Measurements from ENCODE around the gene OR10A3.
"Not testable (repeated sequence)": the region's sequence is repeated elsewhere in the genome, so short reads cannot be mapped to it uniquely, and the experiment has no call there.

OR10A3 gene

GRCh38 chr11:7941608-7942007 is at the start of gene OR10A3:
Gene OR10A3 (minus strand): TSS chr11:7941708. CDS start chr11:7939520, 2,188 bp downstream.
- no peak for DNase-seq

GRCh38 chr11:7987560-7987883 is 46.0 kb upstream of the OR10A3 start:
- not testable (repeated sequence) for DNase-seq

- peak; percentile 39 to 98 (median 92) for DNase-seq
Observed at GRCh38 chr11:7986768-7987559, 45.5 kb upstream of the OR10A3 start, which contains the start of gene EIF3F. Gene EIF3F (plus strand): TSS chr11:7987337. CDS start chr11:7987353, 16 bp downstream.

GRCh38 chr11:7983832-7984590 is 42.5 kb upstream of the OR10A3 start:
- no peak for DNase-seq

GRCh38 chr11:7982582-7983119 is 41.1 kb upstream of the OR10A3 start:
- no peak for DNase-seq

- no peak for DNase-seq
Observed at GRCh38 chr11:7981619-7982157, 40.2 kb upstream of the OR10A3 start.

- no peak for DNase-seq
Observed at GRCh38 chr11:7977232-7977917, 35.9 kb upstream of the OR10A3 start.

- no peak for DNase-seq
Observed at GRCh38 chr11:7974668-7975067, 33.2 kb upstream of the OR10A3 start.

- no peak for DNase-seq
Observed at GRCh38 chr11:7973011-7973410, 31.5 kb upstream of the OR10A3 start.

- DNase-seq, result no peak
Observed at GRCh38 chr11:7971846-7972245, 30.3 kb upstream of the OR10A3 start.

GRCh38 chr11:7969756-7970646 is 28.5 kb upstream of the OR10A3 start:
- no peak for DNase-seq

- DNase-seq, result no peak
Observed at GRCh38 chr11:7968686-7969085, 27.2 kb upstream of the OR10A3 start.

GRCh38 chr11:7967826-7968225 is 26.3 kb upstream of the OR10A3 start:
- no peak for DNase-seq

- DNase-seq, result no peak
Observed at GRCh38 chr11:7967097-7967496, 25.6 kb upstream of the OR10A3 start.

- DNase-seq, result no peak
Observed at GRCh38 chr11:7965386-7965785, 23.9 kb upstream of the OR10A3 start, which contains the start of gene NLRP10. Gene NLRP10 (minus strand): TSS chr11:7965447. CDS start chr11:7963495, 1,952 bp downstream.

GRCh38 chr11:7964873-7965272 is 23.4 kb upstream of the OR10A3 start:
- DNase-seq, result no peak

GRCh38 chr11:7964261-7964660 is 22.8 kb upstream of the OR10A3 start:
- DNase-seq, result no peak

GRCh38 chr11:7955191-7955590 is 13.7 kb upstream of the OR10A3 start:
- no peak for DNase-seq

- DNase-seq, result no peak
Observed at GRCh38 chr11:7949934-7950333, 8.4 kb upstream of the OR10A3 start.

GRCh38 chr11:7944123-7944522 is 2.6 kb upstream of the OR10A3 start:
- DNase-seq, result no peak

- no peak for DNase-seq
Observed at GRCh38 chr11:7941146-7941545, 362 bp downstream of the OR10A3 start.

All from C1 segment of cervical spinal cord (tissue), 14 donors.